Renal cortical epithelial cell (primary cell): ENCODE results near the gene RNASE4. TPM values are rescaled to one million over a fixed set of nuclear protein-coding genes. Genes with fewer than 3 reads are reported as not detected.
A peak's percentile ranks its signal among the peaks of the same experiment; 100 is the strongest.
"Not testable (repeated sequence)": the region's sequence is repeated elsewhere in the genome, so short reads cannot be mapped to it uniquely, and the experiment has no call there.

Source experiments
- DNase-seq: peaks from one replicate; pipeline ENCODE4 v3.0.0-alpha.2; 2011; ENCODE audit warnings: low read depth
- total RNA-seq: library from RNA; depleted of rRNA; stranded (reverse); fragments of >200 nt; gene quantifications from 2 replicates; pipeline ENCODE4 v1.2.3, GENCODE V29; 2014

The RNASE4 gene, protein sequence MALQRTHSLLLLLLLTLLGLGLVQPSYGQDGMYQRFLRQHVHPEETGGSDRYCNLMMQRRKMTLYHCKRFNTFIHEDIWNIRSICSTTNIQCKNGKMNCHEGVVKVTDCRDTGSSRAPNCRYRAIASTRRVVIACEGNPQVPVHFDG
- 2.1 and 15.3 TPM in 2 replicates for total RNA-seq

GRCh38 chr14:20683891-20684661 lies at the start of gene RNASE4:
TSS of gene RNASE4 (plus strand) at chr14:20684560. CDS start at chr14:20699372, 14,812 bp downstream.
- DNase-seq: peak; percentile 66

- DNase-seq: no peak
Observed at GRCh38 chr14:20641591-20641990, 42.8 kb upstream of the RNASE4 start, which contains the start of gene OR6S1. TSS of gene OR6S1 (minus strand) at chr14:20641691. CDS start at chr14:20641691, 0 bp downstream.

GRCh38 chr14:20642182-20642581 lies 42.2 kb upstream of the RNASE4 start:
- no peak for DNase-seq

GRCh38 chr14:20642755-20643154 lies 41.6 kb upstream of the RNASE4 start:
- DNase-seq: not testable (repeated sequence)

- DNase-seq: no peak
Observed at GRCh38 chr14:20644520-20644919, 39.8 kb upstream of the RNASE4 start.

GRCh38 chr14:20645481-20645880 lies 38.9 kb upstream of the RNASE4 start:
- no peak for DNase-seq

- peak; percentile 38 for DNase-seq
Observed at GRCh38 chr14:20652996-20653975, 31.1 kb upstream of the RNASE4 start.

DNA sequence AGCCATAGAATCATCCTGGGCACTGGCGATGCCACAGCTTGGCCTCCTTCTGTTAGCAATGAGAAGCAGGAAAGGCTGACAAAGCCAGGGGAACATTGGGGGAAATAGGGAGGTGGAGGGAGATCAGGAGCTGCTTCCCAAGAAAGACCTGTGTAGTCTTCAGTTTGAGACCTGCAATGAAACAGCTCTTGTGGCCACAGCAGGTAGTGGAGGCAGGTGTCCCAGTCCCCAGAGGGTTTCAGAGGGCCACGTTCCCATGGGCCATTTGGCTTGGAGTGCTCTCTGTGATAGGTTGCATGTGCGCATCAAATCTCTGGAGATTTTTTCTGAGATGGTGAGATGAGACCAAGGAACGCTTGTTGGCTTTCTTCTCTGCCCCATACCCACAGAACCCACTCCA lies 28.5 kb upstream of the RNASE4 start:
- DNase-seq: no peak

DNA sequence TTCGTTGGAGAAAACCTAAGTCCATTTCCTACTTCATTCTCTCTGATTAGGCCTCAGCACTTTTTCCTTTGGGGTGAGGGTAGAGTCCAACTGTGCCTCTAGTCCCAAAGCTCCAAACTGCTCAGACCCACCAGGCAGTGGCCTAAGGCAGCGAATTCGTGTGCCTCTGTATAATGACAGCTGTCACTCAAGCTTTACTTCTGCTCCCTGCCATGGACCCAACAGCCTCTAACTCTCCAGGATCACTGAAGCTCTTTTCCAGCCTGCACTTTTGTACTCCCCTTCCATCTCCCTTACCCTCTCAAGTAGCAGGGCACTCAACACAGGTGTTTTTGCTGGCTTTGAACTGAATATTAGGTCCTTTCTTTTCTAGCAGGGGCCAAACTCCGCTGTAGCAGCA lies 28.1 kb upstream of the RNASE4 start:
- DNase-seq: no peak

DNA sequence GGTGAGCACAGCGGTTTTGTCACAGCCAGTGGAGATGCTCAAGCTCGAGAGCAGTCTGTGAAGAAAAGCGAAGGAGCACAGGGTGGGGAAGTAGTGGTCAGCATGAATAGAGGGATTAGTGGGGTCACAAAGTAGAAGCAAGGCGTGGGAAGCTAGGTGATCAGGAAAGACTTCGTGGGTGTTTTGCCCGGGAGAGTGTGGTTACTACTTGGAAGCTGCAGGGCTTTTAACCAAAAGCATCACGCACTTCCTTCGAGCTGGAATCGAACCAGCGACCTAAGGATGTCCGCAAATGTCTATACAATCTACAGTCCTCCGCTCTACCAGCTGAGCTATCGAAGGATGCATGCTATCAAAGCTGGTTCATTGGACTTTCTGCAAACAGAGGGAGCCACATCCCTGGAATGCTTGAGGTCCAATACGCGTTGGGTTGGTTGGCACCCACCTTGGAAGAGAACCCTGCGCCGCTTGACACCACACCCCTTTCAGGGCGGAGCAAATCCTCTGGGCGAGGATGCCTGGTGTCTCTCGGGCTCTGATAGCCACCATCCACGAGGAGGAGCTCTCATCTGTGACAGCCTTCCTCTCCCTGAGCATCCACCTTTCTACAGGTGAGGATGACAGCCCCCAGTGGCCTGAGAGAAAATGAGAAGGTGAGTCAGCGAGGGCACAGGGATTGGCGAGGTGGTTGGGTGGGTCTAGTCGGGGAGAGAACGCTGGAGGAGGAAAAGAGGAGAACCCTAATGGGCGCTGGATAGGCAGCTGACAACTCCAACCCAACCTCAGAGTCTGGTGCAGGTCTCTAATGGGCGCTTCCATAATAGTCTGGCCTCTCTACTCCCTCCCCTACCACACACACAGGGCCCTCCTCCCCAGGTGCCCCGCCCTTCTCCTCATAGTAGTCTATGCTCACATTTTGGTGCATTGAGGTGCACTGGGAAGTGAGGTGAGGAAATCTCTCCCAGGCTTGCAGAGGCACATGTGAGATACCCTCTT lies 26.8 kb upstream of the RNASE4 start:
- DNase-seq: no peak

DNA sequence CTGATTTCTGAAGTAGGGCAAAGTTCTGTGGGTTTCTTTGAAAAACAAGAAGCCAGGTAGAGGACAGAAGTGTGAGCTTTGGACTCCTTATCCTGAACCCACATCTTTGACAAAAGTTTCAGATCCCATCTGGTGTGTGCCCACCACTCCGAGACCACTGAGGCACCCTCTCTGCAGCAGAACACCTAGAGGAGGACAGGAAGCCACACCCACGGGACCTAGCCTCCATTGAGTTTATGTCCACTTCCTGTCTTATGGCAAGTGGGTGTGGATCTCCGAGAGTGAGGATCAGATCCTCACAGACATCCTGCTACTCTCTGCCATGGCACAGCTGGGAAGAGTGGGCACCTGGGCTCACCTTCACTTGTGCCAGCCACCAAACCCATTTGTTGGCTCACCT lies 26.1 kb upstream of the RNASE4 start:
- no peak for DNase-seq

DNA sequence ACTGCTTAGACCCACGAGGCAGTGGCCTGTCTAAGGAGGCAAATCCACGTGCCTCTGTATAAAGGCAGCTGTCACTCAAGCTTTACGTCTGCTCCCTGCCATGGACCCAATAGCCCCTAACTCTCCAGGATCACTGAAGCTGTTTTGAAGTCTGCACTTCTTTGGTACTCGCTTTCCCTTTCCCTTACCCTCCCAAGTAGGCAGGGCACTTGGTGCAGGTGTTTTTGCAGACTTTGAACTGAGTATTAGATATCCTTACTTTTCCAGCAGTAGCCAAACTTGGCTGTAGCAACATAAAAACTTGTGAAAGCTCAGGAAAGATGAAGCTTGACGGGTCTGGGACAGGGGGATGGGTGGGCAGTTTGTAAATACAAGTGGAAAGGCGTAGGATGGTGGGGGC lies 25.0 kb upstream of the RNASE4 start:
- no peak for DNase-seq

DNA sequence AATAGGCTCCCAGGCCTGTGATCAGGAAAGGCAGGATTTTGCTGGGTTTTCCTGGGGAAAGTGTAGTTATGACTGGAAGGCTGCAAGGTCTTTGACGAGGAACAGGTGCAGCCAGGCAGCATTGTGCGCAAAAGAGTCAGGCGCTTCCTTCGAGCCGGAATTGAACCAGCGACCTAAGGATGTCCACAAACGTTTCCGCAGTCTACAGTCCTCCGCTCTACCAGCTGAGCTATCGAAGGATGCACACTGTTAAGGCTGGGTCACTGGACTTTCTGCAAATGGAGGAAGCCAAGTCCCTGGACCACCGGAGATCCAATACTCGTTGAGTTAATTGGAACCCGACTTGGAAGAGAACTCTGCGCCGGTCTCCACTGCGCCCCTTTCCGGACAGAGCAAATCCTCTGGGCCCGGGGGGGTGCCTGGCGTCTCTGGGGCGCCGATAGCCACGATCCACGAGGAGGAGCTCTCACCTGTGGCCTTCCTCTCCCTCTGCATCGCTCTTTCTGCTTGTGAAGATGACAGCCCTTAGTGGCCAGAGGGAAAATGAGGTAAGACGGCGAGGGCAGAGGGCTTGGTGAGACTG lies 24.5 kb upstream of the RNASE4 start:
- no peak for DNase-seq

GRCh38 chr14:20661197-20661596 lies 23.2 kb upstream of the RNASE4 start:
- DNase-seq: no peak

GRCh38 chr14:20662968-20663732 lies 21.2 kb upstream of the RNASE4 start:
- peak; percentile 61 for DNase-seq

DNA sequence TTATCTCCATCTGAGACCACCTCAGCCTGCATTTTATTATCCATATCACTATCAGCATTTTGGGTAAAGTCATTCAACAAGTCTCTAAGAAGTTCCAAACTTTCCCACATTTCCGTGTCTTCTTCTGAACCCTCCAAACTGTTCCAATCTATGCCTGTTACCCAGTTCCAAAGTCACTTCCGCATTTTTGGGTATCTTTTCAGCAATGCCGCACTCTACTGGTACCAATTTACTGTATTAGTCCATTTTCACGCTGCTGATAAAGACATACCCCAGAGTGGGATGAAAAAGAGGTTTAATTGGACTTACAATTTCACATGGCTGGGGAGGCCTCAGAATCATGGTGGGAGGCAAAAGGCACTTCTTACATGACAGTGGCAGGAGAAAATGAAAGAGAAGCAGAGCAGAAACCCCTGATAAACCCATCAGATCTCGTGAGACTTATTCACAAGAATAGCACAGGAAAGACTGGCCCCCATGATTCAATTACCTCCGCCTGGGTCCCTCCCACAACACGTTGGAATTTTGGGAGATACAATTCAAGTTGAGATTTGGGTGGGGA lies 17.9 kb upstream of the RNASE4 start:
- not testable (repeated sequence) for DNase-seq

DNA sequence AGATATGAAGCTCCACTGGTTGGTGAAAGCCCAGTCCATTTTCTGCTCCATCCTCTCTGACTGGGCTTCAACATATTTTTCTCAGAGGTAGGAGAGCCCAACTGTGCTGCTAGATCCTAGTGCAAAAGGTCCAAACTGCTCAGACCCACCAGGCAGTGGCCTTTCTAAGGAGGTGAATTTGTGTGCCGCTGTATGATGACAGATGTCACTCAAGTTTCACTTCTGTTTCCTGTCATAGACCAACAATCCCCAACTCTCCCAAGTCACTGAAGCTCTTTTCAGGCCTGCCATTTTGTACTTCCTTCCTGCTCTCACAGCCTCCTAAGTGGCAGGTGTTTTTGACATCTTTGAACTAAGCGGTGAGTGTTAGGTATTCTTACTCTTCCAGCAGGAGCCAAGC lies 16.4 kb upstream of the RNASE4 start:
- no peak for DNase-seq

GRCh38 chr14:20668969-20669368 lies 15.4 kb upstream of the RNASE4 start:
- no peak for DNase-seq

DNA sequence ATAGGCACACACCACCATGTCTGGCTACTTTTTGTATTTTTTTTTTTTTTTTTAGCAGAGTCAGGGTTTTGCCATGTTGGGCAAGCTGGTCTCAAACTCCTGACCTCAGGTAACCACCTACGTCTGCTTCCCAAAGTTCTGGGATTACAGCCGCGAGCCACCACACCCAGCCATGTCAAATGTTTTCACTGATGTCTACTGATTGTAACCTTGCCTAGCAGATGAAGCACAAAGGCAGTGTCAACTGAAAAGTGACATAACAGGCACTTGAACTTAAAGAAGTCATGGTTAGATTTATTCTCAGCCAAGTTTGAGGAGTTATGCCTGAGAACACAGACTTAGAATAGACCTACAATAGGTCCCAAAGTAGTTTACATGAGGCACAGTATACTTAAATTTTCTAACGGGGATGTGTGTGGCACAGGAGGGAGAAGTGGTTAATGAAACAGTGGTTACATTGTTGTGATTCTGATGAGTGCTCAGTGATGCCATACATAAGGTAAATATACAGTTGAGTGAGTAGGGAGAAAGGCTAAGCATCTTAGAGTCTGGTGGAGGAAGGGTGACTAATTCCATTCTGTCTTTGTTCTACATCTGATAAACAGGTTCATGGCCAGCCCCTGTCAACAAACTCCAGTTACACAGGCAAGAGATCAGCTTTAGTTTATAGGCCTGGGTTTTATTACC lies 12.6 kb upstream of the RNASE4 start:
- peak; percentile 50 for DNase-seq
